Endothelial cell of umbilical vein (primary cell): ENCODE measurements around the gene RGPD8. TPM values are rescaled to one million over a fixed set of nuclear protein-coding genes. Genes with fewer than 3 reads are reported as not detected.

ENCODE experiments used
- BruUV-seq: library from RNA; stranded (reverse); fragments of 400-500 nt; replicated peaks from 2 replicates; lab custom pipeline; 2021; lab: Mats Ljungman, UMichigan
- CTCF ChIA-PET: fragments of 300-600, 350-600 bp; sonication (Branson Sonifier 250); formaldehyde crosslinking; loops from one replicate; lab custom pipeline; 2021; ENCODE audit warnings: antibody characterized with exemption, inconsistent platforms; lab: Charles Lee
- POLR2A ChIA-PET: fragments of 300-600, 350-600 bp; sonication (Branson Sonifier 250); formaldehyde crosslinking; loops from one replicate; lab custom pipeline; 2021; ENCODE audit warnings: antibody characterized with exemption, inconsistent platforms; lab: Charles Lee
- DNase-seq: peaks from one replicate; pipeline ENCODE4 v3.0.0-alpha.2; 2011; ENCODE audit warnings: low read depth, low spot score
- FAIRE-seq: peaks from 2 replicates; lab custom pipeline; 2011; peaks lifted over from hg19 to GRCh38; lab: Jason Lieb, UNC
- H2AFZ ChIP-seq: 2 replicates; pipeline ENCODE4 v1.6.0; 2012; ENCODE audit warnings: low read depth, low read length, control low read depth, inconsistent platforms
- H3K27ac ChIP-seq: 2 replicates; pipeline ENCODE4 v1.5.1; 2011; ENCODE audit warnings: low read depth, mild to moderate bottlenecking, control low read depth, low read length, moderate library complexity; ENCODE audit not compliant: insufficient read depth
- H3K27me3 ChIP-seq, 2 experiments: 2 replicates each; pipeline versions ENCODE4 v1.6.0 to v1.6.1; 2011; ENCODE audit warnings: low read length in 2 of 2, mixed read lengths in 1 of 2; ENCODE audit not compliant: control insufficient read depth in 2 of 2, insufficient read depth in 2 of 2
- H3K36me3 ChIP-seq, 2 experiments: 2 replicates in 1 of 2; 3 replicates in 1 of 2; pipeline ENCODE4 v1.5.1; 2011; ENCODE audit warnings: low read length in 2 of 2, mild to moderate bottlenecking in 1 of 2, moderate library complexity in 1 of 2; ENCODE audit not compliant: control insufficient read depth in 2 of 2, insufficient read depth in 2 of 2; ENCODE audit errors: extremely low read depth in 1 of 2
- H3K4me1 ChIP-seq: 3 replicates; pipeline ENCODE4 v1.5.1; 2011; ENCODE audit warnings: mild to moderate bottlenecking, low read length; ENCODE audit not compliant: control insufficient read depth, insufficient read depth; ENCODE audit errors: extremely low read depth
- H3K4me2 ChIP-seq: 2 replicates; pipeline ENCODE4 v1.6.1; 2011; ENCODE audit warnings: low read length, control low read depth, mixed read lengths; ENCODE audit not compliant: insufficient read depth
- H3K4me3 ChIP-seq, 3 experiments: fragments of 200-600 bp in 1 of 3; sonication (generic), shearing (Covaris generic) in 1 of 3; replicated peaks in 1 of 3; 2 replicates each; pipeline ENCODE4 v1.5.1; 2011 to 2016; ENCODE audit warnings: control low read depth in 3 of 3, low read length in 3 of 3, mild to moderate bottlenecking in 2 of 3, inconsistent platforms in 1 of 3, low read depth in 1 of 3, moderate library complexity in 1 of 3; ENCODE audit not compliant: insufficient read depth in 1 of 3
- H3K79me2 ChIP-seq: 2 replicates; pipeline ENCODE4 v1.6.0; 2012; ENCODE audit warnings: low read length, inconsistent platforms; ENCODE audit not compliant: control insufficient read depth, insufficient read depth
- H3K9ac ChIP-seq: replicated peaks from 2 replicates; pipeline ENCODE3; 2011; ENCODE audit warnings: low read length, control low read depth; ENCODE audit not compliant: insufficient read depth; ENCODE audit errors: extremely low read depth
- H3K9me1 ChIP-seq: replicated peaks from 3 replicates; pipeline ENCODE4 v1.6.0; 2011; ENCODE audit warnings: mild to moderate bottlenecking, low read length; ENCODE audit not compliant: control insufficient read depth, insufficient read depth; ENCODE audit errors: extremely low read depth
- H3K9me3 ChIP-seq: replicated peaks from 2 replicates; pipeline ENCODE4 v1.5.1; 2012; ENCODE audit warnings: low read length, inconsistent platforms; ENCODE audit not compliant: control insufficient read depth, insufficient read depth
- H4K20me1 ChIP-seq: replicated peaks from 2 replicates; pipeline ENCODE3; 2011; ENCODE audit warnings: mild to moderate bottlenecking, low read length; ENCODE audit not compliant: control insufficient read depth, insufficient read depth; ENCODE audit errors: extremely low read depth
- CTCF ChIP-seq, 2 donors: IDR thresholded peaks; 1 replicate in 1 of 2; 2 replicates in 1 of 2; pipeline ENCODE4 v1.5.1; 2011; ENCODE audit warnings: low read length in 2 of 2, mild to moderate bottlenecking in 2 of 2, moderate library complexity in 2 of 2, control low read depth in 1 of 2, inconsistent platforms in 1 of 2, low read depth in 1 of 2; ENCODE audit not compliant: insufficient read depth in 1 of 2; ENCODE audit errors: extremely low read depth in 1 of 2
- EZH2 ChIP-seq: IDR thresholded peaks from 2 replicates; pipeline ENCODE4 v1.6.1; 2012; ENCODE audit warnings: borderline replicate concordance, low read depth, mild to moderate bottlenecking, moderate library complexity, low read length, inconsistent platforms; ENCODE audit not compliant: severe bottlenecking
- FOS ChIP-seq: IDR thresholded peaks from 2 replicates; pipeline ENCODE4 v1.6.1; 2011; ENCODE audit warnings: mild to moderate bottlenecking, low read length, moderate library complexity, borderline replicate concordance; ENCODE audit not compliant: insufficient read depth
- GATA2 ChIP-seq: IDR thresholded peaks from 2 replicates; pipeline ENCODE4 v1.7.0; 2011; ENCODE audit warnings: low read depth, mild to moderate bottlenecking, moderate library complexity, mixed read lengths, low read length; ENCODE audit not compliant: insufficient read length, insufficient read depth
- JUN ChIP-seq: IDR thresholded peaks from 2 replicates; pipeline ENCODE4 v1.6.1; 2011; ENCODE audit warnings: borderline replicate concordance, low read depth; ENCODE audit not compliant: insufficient read length, insufficient read depth
- MAX ChIP-seq: IDR thresholded peaks from 2 replicates; pipeline ENCODE4 v1.6.1; 2011; ENCODE audit not compliant: insufficient read depth, insufficient read length
- MYC ChIP-seq: IDR thresholded peaks from one replicate; pipeline ENCODE4 v1.6.1; 2011; ENCODE audit warnings: mild to moderate bottlenecking, low read depth, low read length
- POLR2A ChIP-seq: IDR thresholded peaks from 2 replicates; pipeline ENCODE4 v1.6.1; 2012; ENCODE audit warnings: low read depth, mild to moderate bottlenecking, control low read depth, low read length
- POLR2AphosphoS5 ChIP-seq: IDR thresholded peaks from 2 replicates; pipeline ENCODE4 v1.6.1; 2012; ENCODE audit warnings: low read depth, mild to moderate bottlenecking, control low read depth, low read length, moderate library complexity; ENCODE audit not compliant: insufficient read depth
- dilution Hi-C: fragments of 300-500 bp; cut with MboI; formaldehyde crosslinking; loops from one replicate; pipeline ENCODE4 v1.15.0; 2019; ENCODE audit warnings: low sequenced_read_pairs; ENCODE audit not compliant: extremely low pct_ligation_motif_present
- intact Hi-C: fragments of 100-400 bp; cut with micrococcal nuclease; formaldehyde crosslinking; loops from one replicate; pipeline ENCODE4 v1.10.0; 2022
- polyA plus RNA-seq, 4 experiments: library from polyadenylated mRNA; depleted of rRNA in 3 of 4; stranded (reverse) in 3 of 4; unstranded in 1 of 4; fragments of >200 nt; gene quantifications; 2 replicates each; pipeline versions ENCODE4 v1.2.1 to v1.2.3, GENCODE V29; 2011 to 2012; ENCODE audit warnings: missing spikeins in 1 of 4
- total RNA-seq: library from RNA; stranded (reverse); gene quantifications from 2 replicates; pipeline ENCODE4 v1.2.3, GENCODE V29; 2021

Gene RGPD8
- total and polyA plus RNA-seq, 2 donors (not counting 3 experiments of a cell fraction or from before 2014, with no cell fraction given) = 0.98 to 10.8 TPM

GRCh38 chr2:112451317-112451716 lies 17.9 kb upstream of the RGPD8 start:
- Histone ChIP-seq H3K27me3 (peaks cover 0 to 4% of the 10 kb centered on the region in 2 experiments), H3K36me3 (no peaks in the 10 kb centered on the region), H4K20me1 (no peaks in the 10 kb centered on the region), H3K9me3 (no peaks in the 10 kb centered on the region), H3K27ac (no peak overlapping the region), H3K9ac (no peak overlapping the region), H3K4me2 (no peak overlapping the region), H3K79me2 (no peaks in the 10 kb centered on the region), H2AFZ (no peak overlapping the region), H3K4me1 (no peaks in the 10 kb centered on the region), H3K9me1 (no peaks in the 10 kb centered on the region), H3K4me3 (no peak overlapping the region)
- dilution Hi-C loops = no loop called here
- CTCF ChIA-PET = interaction anchor here (1.4 kb wide), 1 partner anchor 12 kb away, joined by 3 read pairs; no protein-coding TSS in a partner anchor
- no peak for DNase-seq
- TF ChIP-seq FOS = no peak
- no peak for TF ChIP-seq POLR2AphosphoS5
- no peak for TF ChIP-seq JUN
- TF ChIP-seq POLR2A = no peak
- TF ChIP-seq GATA2 = no peak
- TF ChIP-seq MYC = no peak
- TF ChIP-seq MAX = no peak
- no peak for TF ChIP-seq EZH2
- no TSS peak for BruUV-seq
- FAIRE-seq = no peak
- POLR2A ChIA-PET = no interaction called here
- intact Hi-C loops = no loop called here

- no peak for FAIRE-seq
Observed at GRCh38 chr2:112449854-112450253, 16.4 kb upstream of the RGPD8 start.

More at GRCh38 chr2:112449854-112450253, 16.4 kb upstream of the RGPD8 start:
- H3K4me3 ChIP-seq = no peak overlapping the region
- peaks cover 0 to 4% of the 10 kb centered on the region in 2 experiments for H3K27me3 ChIP-seq
- H3K9me1 ChIP-seq = no peaks in the 10 kb centered on the region
- TF ChIP-seq FOS (no peak), EZH2 (no peak), POLR2A (no peak), GATA2 (no peak), POLR2AphosphoS5 (no peak), CTCF (IDR thresholded peaks at IDR 0.05; ENCODE audit: extremely low read depth in 1 of 2, insufficient read depth in 1 of 2, low read depth in 1 of 2, low read length in 2 of 2) (no peak), MYC (no peak), MAX (no peak), JUN (no peak)
- dilution Hi-C loops (no loop called here), intact Hi-C loops (no loop called here)
- BruUV-seq = no TSS peak
- H3K4me2 ChIP-seq = no peak overlapping the region
- no peak for DNase-seq
- H3K79me2 ChIP-seq = no peaks in the 10 kb centered on the region
- no peak overlapping the region for H2AFZ ChIP-seq
- no peaks in the 10 kb centered on the region for H3K9me3 ChIP-seq
- H3K4me1 ChIP-seq = no peaks in the 10 kb centered on the region
- ChIA-PET CTCF (interaction anchor here (1.4 kb wide), 1 partner anchor 13 kb away, joined by 3 read pairs; no protein-coding TSS in a partner anchor), POLR2A (no interaction called here)
- no peak overlapping the region for H3K27ac ChIP-seq
- no peaks in the 10 kb centered on the region for H4K20me1 ChIP-seq
- no peaks in the 10 kb centered on the region for H3K36me3 ChIP-seq
- no peak overlapping the region for H3K9ac ChIP-seq
